ENCODE measurements around the gene SQOR.

DNA sequence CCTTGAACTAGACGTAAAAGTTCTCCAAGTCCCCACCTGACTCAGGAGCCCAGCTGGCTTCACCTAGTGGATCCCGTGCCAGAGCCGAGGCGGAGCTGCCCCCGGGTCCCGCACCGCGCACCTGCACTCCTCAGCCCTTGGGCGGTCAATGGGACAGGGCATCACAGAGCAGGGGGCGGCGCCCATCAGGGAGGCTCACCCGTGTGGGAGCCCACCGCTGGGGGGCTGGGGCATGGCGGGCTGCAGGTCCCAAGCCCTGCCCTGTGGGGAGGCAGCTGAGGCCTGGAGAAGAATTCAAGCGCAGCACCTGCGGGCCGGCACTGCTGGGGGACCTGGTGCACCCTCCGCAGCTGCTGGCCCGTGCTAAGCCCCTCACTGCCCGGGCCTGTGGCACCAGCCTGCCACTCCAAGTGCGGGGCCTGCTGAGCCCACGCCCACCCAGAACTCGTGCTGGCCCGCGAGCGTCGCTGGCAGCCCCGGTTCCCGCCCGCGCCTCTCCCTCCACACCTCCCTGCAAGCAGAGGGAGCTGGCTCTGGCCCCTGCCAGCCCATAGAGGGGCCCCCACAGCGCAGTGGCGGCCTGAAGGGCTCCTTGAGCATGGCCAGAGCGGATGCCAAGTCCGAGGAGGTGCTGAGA, 16.2 kb downstream of the SQOR start:
- TF ChIP-seq CTCF (conservative IDR thresholded peaks at IDR 0.05) (no peak), ZFX (IDR thresholded peaks at IDR 0.05) (no peak)
